GM12864 (cell line): ENCODE data around the gene SIM1.

ENCODE experiments used
- DNase-seq: peaks from one replicate; pipeline ENCODE4 v3.0.0-alpha.2; 2011; ENCODE audit warnings: low read depth
- H3K4me3 ChIP-seq: 2 replicates; pipeline ENCODE4 v1.5.1; 2011; ENCODE audit warnings: mild to moderate bottlenecking, low read depth, low read length, control low read depth
- CTCF ChIP-seq: IDR thresholded peaks from 2 replicates; pipeline ENCODE4 v1.5.1; 2011; ENCODE audit warnings: low read depth, mild to moderate bottlenecking, moderate library complexity, low read length, control low read depth, inconsistent platforms; ENCODE audit errors: missing control alignments

SIM1 gene

GRCh38 chr6:100461917-100462705 is 2.6 kb downstream of the SIM1 start:
- DNase-seq, result no peak
- no peak for TF ChIP-seq CTCF
- no peak overlapping the region for H3K4me3 ChIP-seq

GRCh38 chr6:100461278-100461916 is 3.3 kb downstream of the SIM1 start:
- H3K4me3 ChIP-seq, result no peak overlapping the region
- no peak for DNase-seq
- no peak for TF ChIP-seq CTCF

GRCh38 chr6:100460650-100461204 is 4.0 kb downstream of the SIM1 start:
- DNase-seq, result no peak
- TF ChIP-seq CTCF, result peak; percentile 37
- H3K4me3 ChIP-seq, result no peak overlapping the region

- no peak for DNase-seq
- no peak for TF ChIP-seq CTCF
- no peak overlapping the region for H3K4me3 ChIP-seq
These were observed 5.0 kb downstream of the SIM1 start for GRCh38 chr6:100459592-100460184.

GRCh38 chr6:100458841-100459591 is 5.7 kb downstream of the SIM1 start:
- DNase-seq, result no peak
- H3K4me3 ChIP-seq, result no peak overlapping the region
- TF ChIP-seq CTCF, result no peak

GRCh38 chr6:100457311-100457990 is 7.3 kb downstream of the SIM1 start:
- no peak overlapping the region for H3K4me3 ChIP-seq
- no peak for DNase-seq
- TF ChIP-seq CTCF, result no peak
